ENCODE measurements around the gene FAM9C.

DNA sequence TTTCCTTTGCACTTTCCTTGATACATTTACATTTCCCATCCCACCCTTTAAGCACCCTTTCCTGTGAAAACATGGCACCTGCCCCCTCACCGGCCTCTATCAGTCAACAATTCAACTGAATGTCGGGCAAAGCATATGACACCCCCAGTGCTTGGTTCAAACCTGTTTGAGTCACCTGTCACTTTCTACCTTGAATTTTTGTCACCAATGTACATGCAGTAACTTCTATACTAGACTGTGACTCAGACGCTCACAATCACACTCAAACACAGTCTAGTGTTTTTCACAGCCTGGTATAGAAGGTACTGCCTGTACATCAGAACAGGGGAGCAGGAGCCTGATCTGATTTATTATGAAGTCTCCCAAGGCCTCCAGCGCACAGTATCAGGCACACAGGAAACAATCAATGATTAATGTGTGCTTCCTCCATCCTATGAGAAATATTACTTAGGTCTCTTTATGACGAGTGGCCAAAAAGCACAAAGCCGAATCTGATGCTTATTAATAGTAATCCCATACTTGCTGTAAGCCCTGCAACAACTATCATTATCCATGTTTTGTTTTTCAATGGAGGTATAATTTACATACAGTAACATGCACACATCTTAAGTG lies 49.2 kb upstream of the FAM9C start:
- TF ChIP-seq, protein P1, sequence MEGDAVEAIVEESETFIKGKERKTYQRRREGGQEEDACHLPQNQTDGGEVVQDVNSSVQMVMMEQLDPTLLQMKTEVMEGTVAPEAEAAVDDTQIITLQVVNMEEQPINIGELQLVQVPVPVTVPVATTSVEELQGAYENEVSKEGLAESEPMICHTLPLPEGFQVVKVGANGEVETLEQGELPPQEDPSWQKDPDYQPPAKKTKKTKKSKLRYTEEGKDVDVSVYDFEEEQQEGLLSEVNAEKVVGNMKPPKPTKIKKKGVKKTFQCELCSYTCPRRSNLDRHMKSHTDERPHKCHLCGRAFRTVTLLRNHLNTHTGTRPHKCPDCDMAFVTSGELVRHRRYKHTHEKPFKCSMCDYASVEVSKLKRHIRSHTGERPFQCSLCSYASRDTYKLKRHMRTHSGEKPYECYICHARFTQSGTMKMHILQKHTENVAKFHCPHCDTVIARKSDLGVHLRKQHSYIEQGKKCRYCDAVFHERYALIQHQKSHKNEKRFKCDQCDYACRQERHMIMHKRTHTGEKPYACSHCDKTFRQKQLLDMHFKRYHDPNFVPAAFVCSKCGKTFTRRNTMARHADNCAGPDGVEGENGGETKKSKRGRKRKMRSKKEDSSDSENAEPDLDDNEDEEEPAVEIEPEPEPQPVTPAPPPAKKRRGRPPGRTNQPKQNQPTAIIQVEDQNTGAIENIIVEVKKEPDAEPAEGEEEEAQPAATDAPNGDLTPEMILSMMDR (IDR thresholded peaks at IDR 0.05): no peak
- TF ChIP-seq POLR2AphosphoS5 (IDR thresholded peaks at IDR 0.05; ENCODE audit: low read depth, low read length) (no peak), TCF7L2 (IDR thresholded peaks at IDR 0.05; ENCODE audit: low read depth, low read length) (no peak)
- TF ChIP-seq, protein P2, sequence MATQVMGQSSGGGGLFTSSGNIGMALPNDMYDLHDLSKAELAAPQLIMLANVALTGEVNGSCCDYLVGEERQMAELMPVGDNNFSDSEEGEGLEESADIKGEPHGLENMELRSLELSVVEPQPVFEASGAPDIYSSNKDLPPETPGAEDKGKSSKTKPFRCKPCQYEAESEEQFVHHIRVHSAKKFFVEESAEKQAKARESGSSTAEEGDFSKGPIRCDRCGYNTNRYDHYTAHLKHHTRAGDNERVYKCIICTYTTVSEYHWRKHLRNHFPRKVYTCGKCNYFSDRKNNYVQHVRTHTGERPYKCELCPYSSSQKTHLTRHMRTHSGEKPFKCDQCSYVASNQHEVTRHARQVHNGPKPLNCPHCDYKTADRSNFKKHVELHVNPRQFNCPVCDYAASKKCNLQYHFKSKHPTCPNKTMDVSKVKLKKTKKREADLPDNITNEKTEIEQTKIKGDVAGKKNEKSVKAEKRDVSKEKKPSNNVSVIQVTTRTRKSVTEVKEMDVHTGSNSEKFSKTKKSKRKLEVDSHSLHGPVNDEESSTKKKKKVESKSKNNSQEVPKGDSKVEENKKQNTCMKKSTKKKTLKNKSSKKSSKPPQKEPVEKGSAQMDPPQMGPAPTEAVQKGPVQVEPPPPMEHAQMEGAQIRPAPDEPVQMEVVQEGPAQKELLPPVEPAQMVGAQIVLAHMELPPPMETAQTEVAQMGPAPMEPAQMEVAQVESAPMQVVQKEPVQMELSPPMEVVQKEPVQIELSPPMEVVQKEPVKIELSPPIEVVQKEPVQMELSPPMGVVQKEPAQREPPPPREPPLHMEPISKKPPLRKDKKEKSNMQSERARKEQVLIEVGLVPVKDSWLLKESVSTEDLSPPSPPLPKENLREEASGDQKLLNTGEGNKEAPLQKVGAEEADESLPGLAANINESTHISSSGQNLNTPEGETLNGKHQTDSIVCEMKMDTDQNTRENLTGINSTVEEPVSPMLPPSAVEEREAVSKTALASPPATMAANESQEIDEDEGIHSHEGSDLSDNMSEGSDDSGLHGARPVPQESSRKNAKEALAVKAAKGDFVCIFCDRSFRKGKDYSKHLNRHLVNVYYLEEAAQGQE (IDR thresholded peaks at IDR 0.05; ENCODE audit: insufficient read depth in 1 of 2, low read depth in 2 of 2, low read length in 1 of 2): no peak
